NCI-H446 treated with DMSO at 0.1 percent for 48 hours (cell line): ENCODE results near the gene LOXL3.

Experiments used
- DNase-seq: peaks from one replicate; lab custom pipeline; 2025; lab: John Stamatoyannopoulos, UW

LOXL3 gene

GRCh38 chr2:74551942-74552913, 1.5 kb downstream of the LOXL3 start:
- DNase-seq = no peak

- no peak for DNase-seq
These were observed 2.2 kb downstream of the LOXL3 start for GRCh38 chr2:74551530-74551929.

GRCh38 chr2:74550231-74550630, 3.5 kb downstream of the LOXL3 start:
- no peak for DNase-seq

GRCh38 chr2:74548900-74549826, 4.6 kb downstream of the LOXL3 start:
- no peak for DNase-seq

GRCh38 chr2:74548285-74548899, 5.3 kb downstream of the LOXL3 start:
- peak; percentile 22 for DNase-seq

- no peak for DNase-seq
These were observed 7.7 kb downstream of the LOXL3 start for GRCh38 chr2:74546004-74546403.

- DNase-seq = no peak
These were observed 9.1 kb downstream of the LOXL3 start for GRCh38 chr2:74544634-74545033.

- no peak for DNase-seq
These were observed 10.8 kb downstream of the LOXL3 start for GRCh38 chr2:74542978-74543377.

- DNase-seq = no peak
These were observed 13.5 kb downstream of the LOXL3 start for GRCh38 chr2:74540291-74540690.

GRCh38 chr2:74538881-74539339, 14.8 kb downstream of the LOXL3 start:
- DNase-seq = no peak

GRCh38 chr2:74537140-74537539, 16.6 kb downstream of the LOXL3 start:
- DNase-seq = no peak

GRCh38 chr2:74536166-74536950, 17.4 kb downstream of the LOXL3 start:
- no peak for DNase-seq

GRCh38 chr2:74535440-74535965, 18.2 kb downstream of the LOXL3 start:
- no peak for DNase-seq

GRCh38 chr2:74534411-74534810, 19.3 kb downstream of the LOXL3 start:
- no peak for DNase-seq

GRCh38 chr2:74533464-74533863, 20.3 kb downstream of the LOXL3 start:
- no peak for DNase-seq

- peak; percentile 8 for DNase-seq
These were observed 21.5 kb downstream of the LOXL3 start for GRCh38 chr2:74532222-74532621.

GRCh38 chr2:74531666-74532065, 22.1 kb downstream of the LOXL3 start:
- DNase-seq = no peak

GRCh38 chr2:74530239-74531187, 23.2 kb downstream of the LOXL3 start:
- DNase-seq = peak; percentile 4

GRCh38 chr2:74529357-74530238, 24.1 kb downstream of the LOXL3 start, which contains the start of the genes AUP1 and HTRA2:
AUP1 (minus strand) TSS chr2:74529706; CDS start chr2:74529629, 77 bp downstream.
HTRA2 (plus strand) TSS chr2:74529933; CDS start chr2:74530007, 74 bp downstream.
- DNase-seq = peak; percentile 96
